Right renal pelvis (tissue), 4 donors: ENCODE results near the gene CFAP70. TPM values are rescaled to one million over a fixed set of nuclear protein-coding genes. Genes with fewer than 3 reads are reported as not detected.
"Not testable (repeated sequence)": the region's sequence is repeated elsewhere in the genome, so short reads cannot be mapped to it uniquely, and the experiment has no call there.

Experiments used
- DNase-seq, 4 donors: peaks; one replicate each; pipeline ENCODE4 v3.0.0-alpha.2; 2013; ENCODE audit warnings: low read depth in 4 of 4, low spot score in 3 of 4, missing footprints in 1 of 4
- polyA plus RNA-seq, 4 donors: library from polyadenylated mRNA; unstranded; fragments of 120-200 nt; gene quantifications; one replicate each; pipeline ENCODE4 v1.2.1, GENCODE V29; 2013; ENCODE audit not compliant: insufficient read length in 4 of 4

Gene CFAP70
- polyA plus RNA-seq, 4 donors = 11.9 to 18.7 (median 12.1) TPM

DNA sequence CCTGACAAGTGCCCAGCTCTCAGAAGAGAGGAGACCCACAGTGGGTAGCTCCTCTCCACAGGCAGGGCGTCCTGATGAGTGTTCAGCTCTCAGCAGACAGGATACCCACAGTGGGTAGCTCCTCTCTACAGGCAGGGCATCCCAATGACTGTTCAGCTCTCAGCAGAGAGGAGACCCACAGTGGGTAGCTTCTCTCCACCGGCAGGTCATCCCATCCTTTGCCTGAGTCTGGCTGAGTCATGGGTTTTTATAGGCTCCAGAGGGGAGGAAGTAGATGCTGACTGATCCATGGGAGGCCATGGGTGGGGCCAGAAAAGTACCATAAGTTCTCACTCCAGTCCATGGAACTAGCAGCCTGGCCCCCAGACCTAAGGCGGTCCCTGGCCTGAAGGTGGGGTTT is 18.5 kb downstream of the CFAP70 start:
- DNase-seq = no peak

DNA sequence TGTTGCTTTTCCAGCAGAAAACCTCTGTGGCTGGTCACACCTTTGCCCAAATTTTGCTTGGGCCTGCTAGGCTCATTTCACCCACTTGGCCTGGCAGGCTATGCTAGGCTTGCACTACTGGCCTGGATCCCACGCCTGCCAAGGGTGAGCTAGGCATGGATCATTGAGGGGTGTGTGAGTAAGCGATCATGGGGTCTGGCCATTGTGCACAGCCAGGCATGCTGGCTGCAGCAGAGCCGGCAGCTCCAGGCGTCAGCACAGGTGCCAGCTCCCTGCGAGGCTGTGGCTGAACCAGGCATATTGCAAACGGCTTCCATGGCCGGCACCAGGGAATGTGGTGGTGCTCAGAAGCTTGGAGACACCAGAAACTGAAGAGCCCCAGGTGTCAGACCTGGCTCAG is 19.2 kb downstream of the CFAP70 start:
- no peak for DNase-seq

DNA sequence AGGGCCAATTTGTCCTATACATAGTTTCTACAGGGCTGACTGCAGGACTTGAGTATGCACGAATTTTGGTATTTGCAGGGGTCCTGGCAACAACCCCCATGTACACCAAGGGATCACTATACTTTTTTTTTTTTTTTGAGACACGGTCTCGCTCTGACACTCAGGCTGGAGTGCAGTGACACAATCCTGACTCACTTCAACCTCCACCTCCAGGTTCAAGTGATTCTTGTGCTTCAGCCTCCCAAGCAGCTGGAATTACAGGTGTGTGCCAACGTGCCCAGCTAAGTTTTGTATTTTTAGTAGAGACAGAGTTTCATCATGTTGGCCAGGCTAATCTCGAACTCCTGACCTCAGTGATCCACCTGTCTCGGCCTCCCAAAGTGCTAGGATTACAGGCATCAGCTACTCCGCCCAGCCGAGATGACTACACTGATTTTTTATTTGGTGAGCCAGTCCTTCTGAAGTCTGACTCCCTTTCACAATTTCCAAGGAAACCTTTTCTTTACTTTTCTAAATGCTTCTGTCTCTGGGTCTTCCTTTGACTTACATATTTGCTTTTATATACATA is 19.8 kb downstream of the CFAP70 start:
- no peak for DNase-seq

- DNase-seq = no peak
Measured at GRCh38 chr10:73333202-73333601, 25.5 kb downstream of the CFAP70 start.

- DNase-seq = no peak
Measured at GRCh38 chr10:73332379-73332778, 26.3 kb downstream of the CFAP70 start.

GRCh38 chr10:73328523-73328922 is 30.1 kb downstream of the CFAP70 start:
- not testable (repeated sequence) for DNase-seq

DNA sequence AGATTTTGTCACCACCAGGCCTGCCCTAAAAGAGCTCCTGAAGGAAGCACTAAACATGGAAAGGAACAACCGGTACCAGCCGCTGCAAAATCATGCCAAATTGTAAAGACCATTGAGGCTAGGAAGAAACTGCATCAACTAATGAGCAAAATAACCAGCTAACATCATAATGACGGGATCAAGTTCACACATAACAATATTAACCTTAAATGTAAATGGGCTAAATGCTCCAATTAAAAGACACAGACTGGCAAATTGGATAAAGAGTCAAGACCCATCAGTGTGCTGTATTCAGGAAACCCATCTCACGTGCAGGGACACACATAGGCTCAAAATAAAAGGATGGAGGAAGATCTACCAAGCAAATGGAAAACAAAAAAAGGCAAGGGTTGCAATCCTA is 33.4 kb downstream of the CFAP70 start:
- DNase-seq = not testable (repeated sequence)

DNA sequence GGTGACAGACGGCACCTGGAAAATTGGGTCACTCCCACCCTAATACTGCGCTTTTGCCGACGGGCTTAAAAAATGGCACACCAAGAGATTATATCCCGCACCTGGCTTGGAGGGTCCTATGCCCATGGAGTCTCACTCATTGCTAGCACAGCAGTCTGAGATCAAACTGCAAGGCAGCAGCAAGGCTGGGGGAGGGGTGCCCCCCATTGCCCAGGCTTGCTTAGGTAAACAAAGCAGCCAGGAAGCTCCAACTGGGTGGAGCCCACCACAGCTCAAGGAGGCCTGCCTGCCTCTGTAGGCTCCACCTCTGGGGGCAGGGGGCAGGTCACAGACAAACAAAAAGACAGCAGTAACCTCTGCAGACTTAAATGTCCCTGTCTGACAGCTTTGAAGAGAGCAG is 35.1 kb downstream of the CFAP70 start:
- not testable (repeated sequence) for DNase-seq

DNA sequence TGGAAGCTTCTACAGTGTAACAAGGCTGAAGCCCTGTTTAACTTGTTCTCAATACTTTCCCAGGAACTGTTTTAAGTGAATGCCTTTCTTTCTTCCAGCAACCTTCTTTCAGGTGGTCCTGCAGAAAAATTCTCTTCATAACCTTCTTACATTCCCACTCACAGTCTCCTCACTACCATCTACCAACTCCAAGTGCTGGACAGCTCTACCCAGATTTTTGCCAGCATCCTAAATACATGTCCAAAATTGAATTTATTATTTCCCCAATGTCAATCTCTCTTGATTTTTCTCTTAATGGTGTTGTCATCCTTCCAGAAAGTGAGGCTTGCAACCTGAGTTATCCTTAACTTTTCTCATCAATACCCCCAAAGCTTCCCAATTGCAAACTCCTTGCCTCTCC is 48.2 kb downstream of the CFAP70 start:
- DNase-seq = no peak

GRCh38 chr10:73307203-73307800 is 51.4 kb downstream of the CFAP70 start:
- no peak for DNase-seq

- no peak for DNase-seq
Measured at GRCh38 chr10:73306171-73306708, 52.4 kb downstream of the CFAP70 start.

DNA sequence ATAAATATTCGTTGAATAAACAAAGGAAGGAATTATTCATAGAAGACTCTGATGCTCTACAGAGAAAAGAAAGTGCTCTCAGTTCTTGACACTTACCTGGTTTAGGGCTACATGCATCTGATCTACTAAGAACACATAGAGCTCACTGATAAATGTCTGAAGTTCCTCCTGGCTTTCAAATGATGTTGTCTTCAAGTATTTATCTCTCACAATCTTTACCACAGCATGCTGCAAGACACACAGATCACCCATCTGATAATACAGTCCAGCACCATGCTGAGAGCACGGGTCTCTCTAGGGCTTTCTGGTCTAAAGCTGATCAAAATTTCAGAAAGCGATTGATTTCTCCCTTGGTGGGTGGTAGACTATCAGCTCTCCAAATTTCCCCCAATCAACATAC is 61.7 kb downstream of the CFAP70 start:
- no peak for DNase-seq

GRCh38 chr10:73293461-73293860 is 65.2 kb downstream of the CFAP70 start:
- no peak for DNase-seq

DNA sequence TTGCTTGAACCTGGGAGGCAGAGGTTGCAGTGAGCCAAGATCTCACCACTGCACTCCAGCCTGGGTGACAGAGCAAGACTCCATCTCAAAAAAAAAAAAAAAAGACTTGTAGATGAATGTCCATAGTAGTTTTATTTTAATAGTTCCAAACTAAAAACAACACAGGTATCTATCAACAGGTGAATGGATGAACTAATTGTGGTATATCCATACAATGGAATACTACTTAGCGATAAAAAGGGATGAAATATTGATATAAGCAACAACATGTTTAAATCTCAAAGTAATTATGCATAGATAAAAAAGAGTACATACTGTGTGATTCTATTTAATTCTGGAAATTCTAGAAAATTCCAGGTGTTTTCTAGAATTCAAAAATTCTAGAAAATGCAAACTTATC is 68.7 kb downstream of the CFAP70 start:
- DNase-seq = no peak

DNA sequence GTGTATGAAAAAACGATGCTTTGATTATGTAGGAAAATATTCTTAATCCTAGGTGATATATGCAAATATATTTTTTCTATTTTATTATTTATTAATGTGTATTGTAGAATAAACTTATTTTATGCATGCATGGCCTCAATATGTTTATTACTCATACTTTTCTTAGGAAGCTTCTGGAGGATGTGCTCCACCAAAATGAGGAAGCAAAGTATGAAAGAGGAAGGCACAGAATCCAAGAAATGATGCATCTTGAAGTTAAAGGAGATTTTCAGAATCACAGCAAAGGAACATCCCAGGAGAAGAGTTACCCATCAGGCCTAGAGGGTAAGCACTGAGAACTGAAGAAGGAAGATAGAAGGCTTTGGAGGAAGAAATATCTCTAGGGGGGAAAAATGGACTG is 71.2 kb downstream of the CFAP70 start:
- no peak for DNase-seq

GRCh38 chr10:73281097-73281496 is 77.6 kb downstream of the CFAP70 start:
- no peak for DNase-seq

DNA sequence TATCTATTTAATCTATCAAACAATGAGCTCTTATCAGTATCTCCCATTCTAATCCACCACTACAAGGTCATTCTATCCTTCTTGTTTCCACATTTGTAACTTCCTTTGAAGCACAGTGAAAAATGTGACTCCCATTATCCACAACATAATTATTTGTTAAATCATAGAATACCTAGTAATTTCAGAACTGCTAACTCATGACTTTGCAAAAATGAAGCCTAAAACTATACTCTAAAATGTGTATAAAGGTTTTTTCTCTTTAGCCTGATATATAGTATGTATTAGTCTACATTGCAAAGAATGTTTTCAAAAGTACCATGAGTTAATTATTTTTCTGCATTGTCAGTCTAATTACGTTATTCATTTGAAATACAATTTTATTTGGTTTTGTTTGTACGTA is 94.2 kb downstream of the CFAP70 start:
- DNase-seq = no peak

DNA sequence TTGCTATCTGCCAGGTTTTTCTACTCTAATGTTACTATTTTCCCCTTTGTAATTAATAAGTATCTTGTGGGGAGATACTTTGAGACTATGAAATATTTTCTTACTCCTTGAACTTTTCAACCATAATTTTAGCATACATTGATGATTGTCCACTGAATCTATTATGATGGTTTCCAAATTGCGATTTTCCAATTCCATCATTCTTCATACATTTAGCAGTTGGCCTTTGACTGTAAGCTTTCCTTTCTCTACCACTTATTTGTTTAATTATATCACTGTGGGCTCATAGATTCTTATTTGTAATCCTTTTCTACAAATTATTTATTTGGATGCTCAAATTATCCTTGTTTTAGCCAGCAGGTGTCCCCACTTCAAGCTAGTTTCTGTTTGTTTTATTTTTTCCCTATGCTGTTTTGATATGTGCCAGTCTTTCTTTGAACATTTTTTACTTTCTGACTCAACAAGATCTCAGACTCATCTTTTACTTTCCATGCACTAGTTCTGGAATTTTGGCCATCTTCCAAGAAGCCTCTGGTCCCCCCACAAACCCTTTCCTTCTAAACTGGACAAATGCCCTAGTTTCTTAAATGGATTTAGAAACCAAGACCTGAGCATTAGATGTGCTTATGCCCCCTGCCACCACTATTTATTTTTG is 94.8 kb downstream of the CFAP70 start:
- no peak for DNase-seq

- no peak for DNase-seq
Measured at GRCh38 chr10:73262880-73263555, 95.6 kb downstream of the CFAP70 start.

GRCh38 chr10:73262105-73262730 is 96.4 kb downstream of the CFAP70 start:
- no peak for DNase-seq

DNA sequence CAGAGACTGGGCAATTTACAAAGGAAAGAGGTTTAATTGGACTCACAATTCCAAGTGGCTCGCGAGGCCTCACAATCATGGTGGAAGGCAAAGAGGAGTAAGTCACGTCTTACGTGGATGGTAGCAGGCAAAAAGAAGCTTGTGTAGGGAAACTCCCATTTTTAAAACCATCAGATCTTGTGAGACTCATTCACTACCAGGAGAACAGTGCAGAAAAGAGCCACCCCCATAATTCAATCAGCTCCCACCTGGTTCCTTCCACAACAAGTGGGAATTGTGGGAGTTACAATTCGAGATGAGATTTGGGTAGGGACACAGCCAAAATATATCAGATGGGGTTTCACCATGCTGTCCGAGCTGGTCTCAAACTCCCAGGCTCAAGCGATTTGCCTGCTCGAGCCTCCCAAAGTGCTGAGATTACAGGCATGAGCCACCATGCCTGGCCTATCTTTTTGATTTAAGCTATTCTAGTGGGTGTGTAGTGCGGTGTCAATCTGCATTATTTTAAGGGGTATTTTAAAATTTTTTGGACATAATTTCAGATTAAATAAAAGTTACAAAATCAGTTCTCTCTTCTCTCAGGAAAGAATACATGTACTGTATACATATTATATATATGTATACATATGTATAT is 97.2 kb downstream of the CFAP70 start:
- no peak for DNase-seq
